Measurements from ENCODE around the gene PPP1R37. TPM values are rescaled to one million over a fixed set of nuclear protein-coding genes. Genes with fewer than 3 reads are reported as not detected.

Gene PPP1R37
- total RNA-seq, 2 experiments from 2014 or later: 20.9 to 21.2 TPM

DNA sequence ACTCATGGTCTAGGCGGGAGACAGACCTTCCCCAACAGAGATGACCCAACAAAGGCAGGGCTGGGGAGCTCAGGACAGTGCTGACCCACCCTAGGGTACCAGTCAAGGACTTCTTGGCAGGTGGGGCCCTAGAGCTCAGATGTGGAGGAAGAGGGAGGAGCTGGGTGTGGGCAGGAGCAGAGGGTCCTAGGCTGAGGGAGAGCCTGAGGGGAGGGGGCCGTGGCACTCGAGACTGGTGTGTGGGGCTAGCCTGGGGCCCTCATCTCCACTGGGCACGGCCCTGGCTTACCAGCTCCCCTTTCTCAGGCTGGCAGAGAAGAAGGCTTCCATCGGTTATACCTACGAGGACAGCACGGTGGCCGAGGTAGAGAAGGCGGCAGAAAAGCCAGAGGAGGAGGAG lies 35.5 kb upstream of the PPP1R37 start:
- CTCF ChIA-PET: interaction anchor here (1.0 to 1.1 kb wide), 2 partner anchors 57 to 68 kb away, joined by 3 read pairs; partner anchors contain the start of gene RELB
- POLR2A ChIA-PET: interaction anchor here (1.2 kb wide), 1 partner anchor 19 kb away, joined by 6 read pairs; the partner anchor contains the start of gene CLASRP
- TF ChIP-seq, protein P1, sequence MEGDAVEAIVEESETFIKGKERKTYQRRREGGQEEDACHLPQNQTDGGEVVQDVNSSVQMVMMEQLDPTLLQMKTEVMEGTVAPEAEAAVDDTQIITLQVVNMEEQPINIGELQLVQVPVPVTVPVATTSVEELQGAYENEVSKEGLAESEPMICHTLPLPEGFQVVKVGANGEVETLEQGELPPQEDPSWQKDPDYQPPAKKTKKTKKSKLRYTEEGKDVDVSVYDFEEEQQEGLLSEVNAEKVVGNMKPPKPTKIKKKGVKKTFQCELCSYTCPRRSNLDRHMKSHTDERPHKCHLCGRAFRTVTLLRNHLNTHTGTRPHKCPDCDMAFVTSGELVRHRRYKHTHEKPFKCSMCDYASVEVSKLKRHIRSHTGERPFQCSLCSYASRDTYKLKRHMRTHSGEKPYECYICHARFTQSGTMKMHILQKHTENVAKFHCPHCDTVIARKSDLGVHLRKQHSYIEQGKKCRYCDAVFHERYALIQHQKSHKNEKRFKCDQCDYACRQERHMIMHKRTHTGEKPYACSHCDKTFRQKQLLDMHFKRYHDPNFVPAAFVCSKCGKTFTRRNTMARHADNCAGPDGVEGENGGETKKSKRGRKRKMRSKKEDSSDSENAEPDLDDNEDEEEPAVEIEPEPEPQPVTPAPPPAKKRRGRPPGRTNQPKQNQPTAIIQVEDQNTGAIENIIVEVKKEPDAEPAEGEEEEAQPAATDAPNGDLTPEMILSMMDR (IDR thresholded peaks at IDR 0.05): no peak
- DNase-seq (no peak), ATAC-seq (no peak)
- intact Hi-C loops (cut with micrococcal nuclease): no loop called here
- Mint-ChIP-seq H3K4me3 (no peak overlapping the region), H3K27me3 (no peaks in the 10 kb centered on the region), H3K36me3 (ENCODE audit: low read depth) (peaks cover 45% of the 10 kb centered on the region), H3K27ac (no peak overlapping the region), H3K9me3 (no peaks in the 10 kb centered on the region), H3K4me1 (ENCODE audit: low read depth) (peaks cover 2% of the 10 kb centered on the region)

DNA sequence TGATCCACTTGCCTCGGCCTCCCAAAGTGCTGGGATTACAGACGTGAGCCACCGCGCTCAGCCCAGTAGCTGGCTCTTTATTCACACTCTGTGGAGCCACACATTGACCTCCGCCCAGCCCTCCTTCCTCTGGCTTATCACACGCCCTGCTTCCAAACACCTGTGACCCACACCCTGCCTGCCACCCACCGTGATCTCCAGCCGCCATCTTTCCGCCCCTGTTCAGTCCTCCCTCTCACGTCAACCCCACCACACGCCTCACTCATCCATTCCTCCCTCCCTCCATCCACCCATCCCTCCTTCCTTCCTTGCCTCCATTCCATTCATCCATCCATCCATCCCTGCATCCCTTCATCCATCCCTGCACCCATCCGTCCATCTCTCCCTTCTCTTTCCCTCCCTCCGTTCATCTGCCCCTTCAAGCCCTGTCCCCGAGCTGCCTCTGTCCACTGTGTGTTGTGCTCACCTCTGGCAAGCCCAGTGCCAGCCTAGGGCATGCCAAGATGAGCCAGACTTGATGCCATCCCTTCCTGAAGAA lies 34.3 kb upstream of the PPP1R37 start:
- TF ChIP-seq, protein P1 (IDR thresholded peaks at IDR 0.05): no peak
- DNase-seq (no peak), ATAC-seq (no peak)
- no peak overlapping the region for H3K27ac Mint-ChIP-seq
- H3K4me3 Mint-ChIP-seq: no peak overlapping the region
- ChIA-PET POLR2A (interaction anchor here (1.1 to 1.3 kb wide), 2 partner anchors 20 to 56 kb away, joined by 3 to 5 read pairs; partner anchors contain the start of gene CLASRP), CTCF (interaction anchor here (1.1 to 2.1 kb wide), 16 partner anchors 10 to 129 kb away, joined by 3 to 27 read pairs (median 6); partner anchors contain the start of genes BLOC1S3, CLASRP, CLPTM1 and GEMIN7)
- H3K4me1 Mint-ChIP-seq (ENCODE audit: low read depth): peaks cover 2% of the 10 kb centered on the region
- no peaks in the 10 kb centered on the region for H3K9me3 Mint-ChIP-seq
- H3K27me3 Mint-ChIP-seq: no peaks in the 10 kb centered on the region
- peaks cover 49% of the 10 kb centered on the region for H3K36me3 Mint-ChIP-seq (ENCODE audit: low read depth)
- intact Hi-C loops (cut with micrococcal nuclease): no loop called here

DNA sequence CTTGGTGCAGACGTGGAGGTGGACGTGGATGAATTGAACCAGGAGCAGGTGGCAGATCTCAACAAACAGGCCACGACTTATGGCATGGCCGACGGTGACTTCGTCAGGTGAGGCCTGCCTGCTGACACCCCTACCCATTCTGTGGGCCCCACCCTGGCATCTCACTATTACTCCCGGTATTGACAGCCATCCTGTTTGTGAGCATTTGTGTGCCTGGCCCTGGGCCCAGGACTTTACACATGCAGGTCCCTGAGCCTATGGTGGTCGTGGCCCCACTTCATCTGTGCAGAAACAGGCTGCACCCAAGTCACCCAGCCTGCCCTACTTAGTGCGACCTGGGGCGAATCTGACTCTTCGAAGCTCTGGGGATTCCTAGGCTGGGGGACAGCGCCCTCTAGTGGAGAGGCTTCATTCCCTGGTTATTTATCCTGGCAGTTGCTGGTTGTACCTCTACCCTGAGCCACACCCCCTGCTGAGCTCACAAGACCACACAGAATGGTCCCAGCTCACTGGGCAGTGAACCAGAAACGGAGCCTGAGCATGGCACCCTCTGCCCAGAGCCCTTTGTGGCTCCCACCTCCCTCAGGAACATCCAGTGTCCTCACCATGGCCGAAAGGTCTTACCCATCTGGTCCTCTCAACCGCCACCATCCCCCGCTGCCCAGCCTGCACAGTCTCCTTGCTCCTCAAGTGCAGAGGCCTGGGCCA lies 33.6 kb upstream of the PPP1R37 start:
- peaks cover 2% of the 10 kb centered on the region for H3K4me1 Mint-ChIP-seq (ENCODE audit: low read depth)
- H3K27ac Mint-ChIP-seq: no peak overlapping the region
- intact Hi-C loops (cut with micrococcal nuclease): no loop called here
- no peaks in the 10 kb centered on the region for H3K9me3 Mint-ChIP-seq
- H3K36me3 Mint-ChIP-seq (ENCODE audit: low read depth): peaks cover 49% of the 10 kb centered on the region
- ChIA-PET POLR2A (interaction anchor here (1.1 to 1.7 kb wide), 3 partner anchors 10 to 57 kb away, joined by 3 to 5 read pairs (median 4); partner anchors contain the start of gene CLASRP), CTCF (interaction anchor here (0.5 to 2.3 kb wide), 32 partner anchors 9 to 299 kb away, joined by 3 to 27 read pairs (median 6); partner anchors contain the start of genes BLOC1S3, CLASRP, CLPTM1 and GEMIN7)
- H3K27me3 Mint-ChIP-seq: no peaks in the 10 kb centered on the region
- peak; percentile 92 for DNase-seq
- TF ChIP-seq, protein P1 (IDR thresholded peaks at IDR 0.05): peak; percentile 88
- H3K4me3 Mint-ChIP-seq: no peak overlapping the region
- peak; percentile 95 for ATAC-seq

DNA sequence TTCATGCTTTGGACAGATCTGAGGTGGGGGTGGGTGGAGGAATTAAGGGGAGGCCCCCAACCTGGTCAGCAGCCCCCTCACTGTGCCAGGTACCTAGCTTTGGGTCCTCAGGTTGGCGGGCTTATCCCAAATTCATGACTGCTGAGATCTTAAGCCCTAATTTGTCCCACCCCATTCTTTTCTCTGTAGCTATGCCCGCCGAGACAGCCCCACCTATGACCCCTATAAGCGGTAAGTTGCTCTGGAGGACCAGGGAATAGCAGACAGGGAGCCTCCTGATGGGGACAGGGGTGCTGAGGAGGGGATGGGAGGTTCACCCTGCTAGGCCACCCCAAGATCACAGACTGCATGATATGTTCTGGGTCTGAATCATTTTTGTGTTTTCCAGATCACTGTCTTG lies 31.0 kb upstream of the PPP1R37 start:
- POLR2A ChIA-PET: interaction anchor here (0.7 to 0.9 kb wide), 3 partner anchors 29 to 102 kb away, joined by 3 read pairs; no protein-coding TSS in a partner anchor
- intact Hi-C loops (cut with micrococcal nuclease): no loop called here
- Mint-ChIP-seq H3K4me1 (ENCODE audit: low read depth) (peaks cover 2% of the 10 kb centered on the region), H3K36me3 (ENCODE audit: low read depth) (peaks cover 52% of the 10 kb centered on the region), H3K4me3 (no peak overlapping the region), H3K27ac (no peak overlapping the region), H3K27me3 (no peaks in the 10 kb centered on the region), H3K9me3 (no peaks in the 10 kb centered on the region)
- CTCF ChIA-PET: interaction anchor here (1.0 kb wide), 1 partner anchor 176 kb away, joined by 3 read pairs; no protein-coding TSS in a partner anchor
- TF ChIP-seq, protein P1 (IDR thresholded peaks at IDR 0.05): no peak
- DNase-seq (no peak), ATAC-seq (no peak)
